Mesothelial cell of epicardium (in vitro differentiated cells): ENCODE data around the gene ARMH4. TPM values are rescaled to one million over a fixed set of nuclear protein-coding genes. Genes with fewer than 3 reads are reported as not detected.

ENCODE experiments used
- DNase-seq, 2 experiments: peaks; one replicate each; pipeline ENCODE4 v3.0.0; 2021; ENCODE audit warnings: low spot score in 2 of 2; ENCODE audit not compliant: unreplicated experiment in 2 of 2
- H3K27ac Mint-ChIP-seq: 2 replicates; pipeline ENCODE4 v1.8.0; 2021; ENCODE audit warnings: mixed read lengths
- H3K27me3 Mint-ChIP-seq: 2 replicates; pipeline ENCODE4 v1.8.0; 2021; ENCODE audit warnings: low read depth, mixed read lengths
- H3K36me3 Mint-ChIP-seq: 2 replicates; pipeline ENCODE4 v1.8.0; 2021; ENCODE audit warnings: mixed read lengths
- H3K4me1 Mint-ChIP-seq: 2 replicates; pipeline ENCODE4 v1.8.0; 2021; ENCODE audit warnings: mixed read lengths
- H3K4me3 Mint-ChIP-seq: 2 replicates; pipeline ENCODE4 v1.8.0; 2021; ENCODE audit warnings: mild to moderate bottlenecking, moderate library complexity, mixed read lengths
- H3K9me3 Mint-ChIP-seq: 2 replicates; pipeline ENCODE4 v1.8.0; 2021; ENCODE audit warnings: mixed read lengths
- total RNA-seq: library from RNA; stranded (reverse); gene quantifications from 3 replicates; pipeline ENCODE4 v1.2.1, GENCODE V29; 2021
- TF ChIP-seq, protein P1 (sequence below): fragments of 200-600 bp; sonication (generic); IDR thresholded peaks from one replicate; pipeline ENCODE4 v1.5.0; 2021; ENCODE audit warnings: antibody characterized with exemption; ENCODE audit not compliant: unreplicated experiment

ARMH4 gene
- total RNA-seq, 1 donor from 2014 or later: 19.8 TPM

DNA sequence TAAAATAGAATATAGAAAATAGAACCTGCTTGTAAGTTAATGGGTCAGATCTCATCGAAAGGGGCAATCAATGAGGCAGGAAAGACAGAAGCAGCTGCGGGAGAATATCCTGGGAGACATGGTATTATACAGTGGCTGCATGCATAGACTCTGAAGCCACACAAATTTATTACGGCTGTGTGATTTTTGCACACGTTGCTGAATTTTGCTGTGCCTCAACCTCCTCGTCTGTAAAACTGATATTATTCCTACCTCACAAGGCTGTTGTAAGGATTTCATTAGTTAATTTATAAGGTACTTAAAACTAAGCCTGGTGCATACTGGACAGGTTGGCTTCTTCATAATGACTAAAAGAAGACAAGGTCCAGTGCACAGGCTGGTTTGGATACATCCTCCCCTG is 52.3 kb downstream of the ARMH4 start:
- Mint-ChIP-seq H3K9me3 (no peaks in the 10 kb centered on the region), H3K36me3 (no peaks in the 10 kb centered on the region), H3K4me1 (no peaks in the 10 kb centered on the region), H3K4me3 (no peak overlapping the region), H3K27me3 (peaks cover 3% of the 10 kb centered on the region), H3K27ac (no peak overlapping the region)
- TF ChIP-seq, protein P1, sequence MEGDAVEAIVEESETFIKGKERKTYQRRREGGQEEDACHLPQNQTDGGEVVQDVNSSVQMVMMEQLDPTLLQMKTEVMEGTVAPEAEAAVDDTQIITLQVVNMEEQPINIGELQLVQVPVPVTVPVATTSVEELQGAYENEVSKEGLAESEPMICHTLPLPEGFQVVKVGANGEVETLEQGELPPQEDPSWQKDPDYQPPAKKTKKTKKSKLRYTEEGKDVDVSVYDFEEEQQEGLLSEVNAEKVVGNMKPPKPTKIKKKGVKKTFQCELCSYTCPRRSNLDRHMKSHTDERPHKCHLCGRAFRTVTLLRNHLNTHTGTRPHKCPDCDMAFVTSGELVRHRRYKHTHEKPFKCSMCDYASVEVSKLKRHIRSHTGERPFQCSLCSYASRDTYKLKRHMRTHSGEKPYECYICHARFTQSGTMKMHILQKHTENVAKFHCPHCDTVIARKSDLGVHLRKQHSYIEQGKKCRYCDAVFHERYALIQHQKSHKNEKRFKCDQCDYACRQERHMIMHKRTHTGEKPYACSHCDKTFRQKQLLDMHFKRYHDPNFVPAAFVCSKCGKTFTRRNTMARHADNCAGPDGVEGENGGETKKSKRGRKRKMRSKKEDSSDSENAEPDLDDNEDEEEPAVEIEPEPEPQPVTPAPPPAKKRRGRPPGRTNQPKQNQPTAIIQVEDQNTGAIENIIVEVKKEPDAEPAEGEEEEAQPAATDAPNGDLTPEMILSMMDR: no peak
- no peak for DNase-seq

DNA sequence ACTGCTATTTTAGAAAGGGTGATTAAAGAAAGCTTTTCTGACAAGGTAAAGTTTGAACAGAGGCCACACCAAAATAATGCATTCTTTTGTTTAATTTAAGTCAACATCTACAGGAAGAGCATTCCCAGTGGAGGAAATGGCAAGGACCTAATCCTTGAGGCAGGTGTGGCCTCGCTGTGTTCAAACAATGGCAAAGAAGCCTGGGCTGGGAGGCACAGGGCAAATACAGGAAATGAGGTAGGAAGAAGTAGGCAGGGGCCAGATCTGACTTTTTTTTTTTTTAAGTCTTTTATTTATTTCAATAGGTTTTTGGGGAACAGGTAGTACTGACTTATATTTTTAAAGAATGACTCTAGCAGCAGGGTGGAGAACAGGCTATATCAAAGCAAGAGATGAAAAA is 53.5 kb downstream of the ARMH4 start:
- no peaks in the 10 kb centered on the region for H3K9me3 Mint-ChIP-seq

DNA sequence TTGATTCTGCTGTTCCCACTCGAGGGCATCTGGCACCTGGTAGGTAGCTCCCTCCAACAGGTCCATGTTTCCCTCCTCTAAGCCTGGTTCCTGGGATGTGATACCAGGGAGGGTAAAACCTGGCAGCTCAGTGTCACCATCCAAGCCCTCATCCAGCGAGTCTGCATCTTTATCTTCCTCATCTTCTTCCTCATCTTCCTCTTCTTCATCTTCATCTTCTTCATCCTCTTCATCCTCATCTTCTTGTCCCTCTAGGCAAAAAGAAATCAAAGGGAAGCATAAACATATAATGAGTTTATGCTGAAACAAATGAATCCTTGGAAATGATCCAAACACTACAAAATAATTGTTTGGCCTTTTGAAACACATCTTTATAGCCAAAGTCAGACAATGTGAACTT is 55.3 kb downstream of the ARMH4 start:
- no peaks in the 10 kb centered on the region for H3K27me3 Mint-ChIP-seq
- H3K36me3 Mint-ChIP-seq: peaks cover 4% of the 10 kb centered on the region
- TF ChIP-seq, protein P1: no peak

More for the DNA sequence above, 53.5 kb downstream of the ARMH4 start:
- H3K27me3 Mint-ChIP-seq: no peaks in the 10 kb centered on the region
- H3K4me1 Mint-ChIP-seq: no peaks in the 10 kb centered on the region
- H3K4me3 Mint-ChIP-seq: no peak overlapping the region
- H3K27ac Mint-ChIP-seq: no peak overlapping the region
- TF ChIP-seq, protein P1: no peak
- H3K36me3 Mint-ChIP-seq: no peaks in the 10 kb centered on the region
- DNase-seq: no peak

DNA sequence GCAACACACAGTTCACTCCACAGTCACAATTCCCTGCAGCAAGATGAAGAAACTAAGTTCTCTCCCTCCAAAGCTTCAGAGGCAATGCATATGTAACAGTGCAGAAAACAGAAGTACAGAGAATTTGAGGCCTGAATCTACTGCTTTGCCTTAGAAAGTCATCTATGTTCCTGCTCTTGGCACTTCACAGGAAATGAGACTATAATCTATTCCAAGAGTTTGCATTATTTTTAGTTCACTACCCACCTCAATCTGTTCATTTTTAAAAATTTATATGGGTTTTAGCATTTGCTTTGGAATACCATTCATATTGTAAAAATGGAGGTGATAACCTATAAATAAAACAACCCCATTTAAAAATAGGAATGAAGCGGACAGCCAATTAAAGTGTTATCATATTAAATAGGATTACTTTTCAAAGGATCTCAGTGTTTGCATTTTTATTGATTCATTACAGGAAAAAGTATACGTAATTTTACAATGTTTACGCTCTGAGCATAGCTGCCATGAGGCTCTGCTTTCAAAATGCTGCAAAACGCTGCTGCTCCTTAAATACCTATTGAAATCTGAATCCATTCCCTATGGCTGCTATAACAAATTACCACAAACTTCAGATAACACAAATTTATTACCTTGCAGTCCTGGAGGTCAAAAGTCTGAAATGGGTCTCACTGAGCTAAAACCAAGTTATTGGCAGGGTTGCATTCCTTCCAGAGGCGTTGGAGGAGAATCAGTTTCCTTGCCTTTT is 60.0 kb downstream of the ARMH4 start:
- TF ChIP-seq, protein P1: no peak
- Mint-ChIP-seq H3K4me1 (no peaks in the 10 kb centered on the region), H3K4me3 (no peak overlapping the region), H3K9me3 (peaks cover 5% of the 10 kb centered on the region), H3K27me3 (peaks cover under 1% of the 10 kb centered on the region), H3K27ac (no peak overlapping the region), H3K36me3 (peaks cover 4% of the 10 kb centered on the region)
- no peak for DNase-seq

More for the DNA sequence above, 55.3 kb downstream of the ARMH4 start:
- H3K27ac Mint-ChIP-seq: no peak overlapping the region
- DNase-seq: no peak
- peaks cover 5% of the 10 kb centered on the region for H3K9me3 Mint-ChIP-seq
- H3K4me3 Mint-ChIP-seq: no peak overlapping the region
- H3K4me1 Mint-ChIP-seq: no peaks in the 10 kb centered on the region

DNA sequence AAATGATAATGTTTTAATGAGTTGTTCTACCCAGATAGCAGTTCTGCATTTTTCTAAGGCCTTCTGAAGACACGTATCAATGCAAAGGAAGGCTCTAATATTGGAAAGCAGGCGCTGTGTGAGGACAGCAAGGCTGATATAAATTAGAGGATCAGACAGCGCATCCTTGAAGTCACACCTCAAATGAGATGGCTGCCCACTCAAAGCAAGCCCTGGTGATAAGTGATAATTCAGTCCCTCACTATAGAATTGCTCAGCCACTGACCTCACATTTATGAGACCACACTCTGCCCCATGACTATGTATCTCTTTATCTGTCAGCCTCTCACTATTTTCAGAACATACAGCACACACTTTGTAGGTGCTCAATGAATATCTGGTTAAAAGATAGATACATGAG is 62.4 kb downstream of the ARMH4 start:
- peaks cover 5% of the 10 kb centered on the region for H3K27me3 Mint-ChIP-seq
- H3K36me3 Mint-ChIP-seq: peaks cover 4% of the 10 kb centered on the region
- no peak overlapping the region for H3K4me3 Mint-ChIP-seq
- H3K27ac Mint-ChIP-seq: no peak overlapping the region
- H3K4me1 Mint-ChIP-seq: peaks cover 3% of the 10 kb centered on the region
- no peak for DNase-seq
- TF ChIP-seq, protein P1: no peak
- peaks cover 5% of the 10 kb centered on the region for H3K9me3 Mint-ChIP-seq
